Fibroblast of villous mesenchyme (primary cell): ENCODE measurements around the gene CCDC192. TPM values are rescaled to one million over a fixed set of nuclear protein-coding genes. Genes with fewer than 3 reads are reported as not detected.

Experiments used
- DNase-seq: peaks from one replicate; pipeline ENCODE4 v3.0.0-alpha.2; 2010; ENCODE audit warnings: low read depth
- H3K4me3 ChIP-seq: 2 replicates; pipeline ENCODE4 v1.5.1; 2011; ENCODE audit warnings: low read depth, mild to moderate bottlenecking, low read length
- CTCF ChIP-seq: IDR thresholded peaks from 2 replicates; pipeline ENCODE4 v1.5.1; 2012; ENCODE audit warnings: low read depth, mild to moderate bottlenecking, low read length; ENCODE audit not compliant: insufficient read depth
- total RNA-seq: library from RNA; depleted of rRNA; stranded (reverse); fragments of >200 nt; gene quantifications from 2 replicates; pipeline ENCODE4 v1.2.3, GENCODE V29; 2012

CCDC192 gene
- total RNA-seq, 1 donor: not detected

- TF ChIP-seq CTCF: no peak
- DNase-seq: no peak
- H3K4me3 ChIP-seq: no peak overlapping the region
These were observed 227.1 kb downstream of the CCDC192 start for GRCh38 chr5:127930311-127930710.

GRCh38 chr5:127931396-127931795, 228.2 kb downstream of the CCDC192 start:
- H3K4me3 ChIP-seq: no peak overlapping the region
- TF ChIP-seq CTCF: no peak
- DNase-seq: no peak

- no peak overlapping the region for H3K4me3 ChIP-seq
- no peak for DNase-seq
- TF ChIP-seq CTCF: no peak
These were observed 230.2 kb downstream of the CCDC192 start for GRCh38 chr5:127933348-127933747.

- H3K4me3 ChIP-seq: no peak overlapping the region
- DNase-seq: no peak
- TF ChIP-seq CTCF: no peak
These were observed 231.6 kb downstream of the CCDC192 start for GRCh38 chr5:127934791-127935256.

GRCh38 chr5:127935398-127935797, 232.2 kb downstream of the CCDC192 start:
- no peak overlapping the region for H3K4me3 ChIP-seq
- no peak for DNase-seq
- TF ChIP-seq CTCF: no peak

- no peak for TF ChIP-seq CTCF
- DNase-seq: no peak
- no peak overlapping the region for H3K4me3 ChIP-seq
These were observed 233.3 kb downstream of the CCDC192 start for GRCh38 chr5:127936439-127936972.

- no peak for TF ChIP-seq CTCF
- no peak overlapping the region for H3K4me3 ChIP-seq
- no peak for DNase-seq
These were observed 235.6 kb downstream of the CCDC192 start for GRCh38 chr5:127938746-127939145.
